Measurements from ENCODE around the gene KCNK7. TPM values are rescaled to one million over a fixed set of nuclear protein-coding genes. Genes with fewer than 3 reads are reported as not detected.
"Not testable (repeated sequence)": the region's sequence is repeated elsewhere in the genome, so short reads cannot be mapped to it uniquely, and the experiment has no call there.

KCNK7 gene
- polyA plus RNA-seq, 5 donors, result 0.18 to 0.85 (median 0.55) TPM

- peak; percentile 82 for DNase-seq
Observed at GRCh38 chr11:65574109-65574810, 21.3 kb downstream of the KCNK7 start.

DNA sequence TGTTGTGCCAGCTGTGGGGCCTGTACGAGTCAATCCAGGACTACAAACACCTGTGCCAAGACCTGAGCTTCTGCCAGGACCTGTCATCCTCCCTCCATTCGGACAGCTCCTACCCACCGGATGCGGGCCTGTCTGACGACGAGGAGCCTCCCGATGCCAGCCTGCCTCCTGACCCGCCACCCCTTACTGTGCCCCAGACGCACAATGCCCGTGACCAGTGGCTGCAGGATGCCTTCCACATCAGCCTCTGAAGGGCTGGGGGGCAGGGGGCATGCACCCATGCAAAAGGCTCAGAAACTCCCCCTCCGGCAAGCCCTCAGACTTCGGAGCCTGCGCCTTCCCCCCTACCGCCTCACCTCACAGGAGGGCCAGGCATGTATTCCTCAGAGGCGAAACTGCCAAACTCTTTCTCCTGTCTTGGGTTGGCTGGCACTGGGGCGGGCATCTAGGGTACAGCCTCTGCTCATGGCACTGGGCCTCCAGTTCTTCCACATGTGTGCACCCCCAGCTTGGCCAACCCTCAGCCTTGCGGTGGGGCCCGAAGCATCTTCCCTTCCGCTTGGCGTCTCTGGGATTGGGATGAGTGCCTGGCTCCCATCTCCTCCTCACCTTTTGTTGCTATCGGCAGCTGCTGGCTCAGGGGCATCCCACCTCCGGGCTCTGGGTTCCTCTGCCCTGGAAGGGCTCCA, 22.1 kb downstream of the KCNK7 start:
- no peak for DNase-seq

- DNase-seq, result peak; percentile 85 to 87
Observed at GRCh38 chr11:65572356-65573051, 23.1 kb downstream of the KCNK7 start, which contains the start of gene FAM89B. FAM89B (plus strand) TSS chr11:65572538; CDS start chr11:65572670, 132 bp downstream.

- no peak for DNase-seq
Observed at GRCh38 chr11:65571940-65572339, 23.7 kb downstream of the KCNK7 start.

DNA sequence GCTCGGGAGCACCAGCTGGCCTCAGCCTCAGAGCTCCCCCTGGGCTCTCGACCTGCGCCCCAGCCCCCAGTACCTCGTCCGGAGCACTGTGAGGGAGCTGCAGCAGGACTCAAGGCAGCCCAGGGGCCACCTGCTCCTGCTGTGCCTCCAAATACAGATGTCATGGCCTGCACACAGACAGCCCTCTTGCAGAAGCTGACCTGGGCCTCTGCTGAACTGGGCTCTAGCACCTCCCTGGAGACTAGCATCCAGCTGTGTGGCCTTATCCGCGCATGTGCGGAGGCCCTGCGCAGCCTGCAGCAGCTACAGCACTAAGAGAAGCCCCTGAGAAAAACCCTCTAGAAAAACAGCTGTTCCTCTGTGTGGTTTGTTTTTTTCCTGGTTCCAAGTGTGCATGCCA, 24.2 kb downstream of the KCNK7 start:
- DNase-seq, result no peak

DNA sequence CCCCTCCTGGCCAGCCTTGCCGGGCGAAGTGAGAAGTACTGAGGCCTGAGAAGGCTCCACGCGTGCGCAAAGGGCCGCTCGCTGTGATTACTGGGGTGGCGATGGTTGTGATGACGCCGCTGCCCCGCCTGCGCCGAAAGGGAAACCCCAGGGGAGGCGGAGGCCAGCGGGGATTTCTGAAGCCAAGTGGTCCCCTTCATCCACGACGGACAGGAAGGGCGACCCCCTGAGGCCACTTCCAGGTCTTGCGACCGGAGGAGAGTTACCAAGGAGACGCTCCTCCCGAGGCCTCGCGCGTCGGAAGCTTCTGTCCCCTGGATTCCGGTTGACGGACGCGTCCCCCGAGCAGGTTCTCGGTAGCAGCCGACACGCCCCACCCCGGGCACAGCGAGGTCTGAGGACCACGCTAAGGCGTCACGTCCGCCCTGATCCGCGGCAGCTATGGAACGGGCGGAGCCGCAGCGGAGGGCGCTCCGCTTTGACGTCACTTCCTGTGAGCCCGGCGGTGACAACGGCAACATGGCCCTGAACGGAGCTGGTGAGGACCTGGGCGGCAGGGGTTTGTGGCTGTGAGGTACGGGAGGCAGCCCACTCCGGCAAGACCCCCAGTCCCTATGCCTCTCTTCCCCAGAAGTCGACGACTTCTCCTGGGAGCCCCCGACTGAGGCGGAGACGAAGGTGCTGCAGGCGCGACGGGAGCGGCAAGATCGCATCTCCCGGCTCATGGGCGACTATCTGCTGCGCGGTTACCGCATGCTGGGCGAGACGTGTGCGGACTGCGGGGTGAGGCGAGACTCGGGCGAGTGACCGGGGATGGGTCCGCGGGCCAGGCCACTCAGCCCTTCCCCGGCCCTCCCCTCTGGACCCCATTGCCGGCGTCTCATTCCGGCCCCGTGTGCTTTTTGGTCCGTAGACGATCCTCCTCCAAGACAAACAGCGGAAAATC, 25.4 kb downstream of the KCNK7 start, which contains the start of gene ZNRD2:
Gene ZNRD2 (plus strand): TSS at position 505 of the 946 bp plus-strand sequence. CDS start 15 bp downstream, at position 520.
- DNase-seq, result peak; percentile 98 to 99

- DNase-seq, result no peak
Observed at GRCh38 chr11:65569164-65569972, 26.2 kb downstream of the KCNK7 start.

GRCh38 chr11:65565624-65566453, 29.8 kb downstream of the KCNK7 start:
- DNase-seq, result no peak

DNA sequence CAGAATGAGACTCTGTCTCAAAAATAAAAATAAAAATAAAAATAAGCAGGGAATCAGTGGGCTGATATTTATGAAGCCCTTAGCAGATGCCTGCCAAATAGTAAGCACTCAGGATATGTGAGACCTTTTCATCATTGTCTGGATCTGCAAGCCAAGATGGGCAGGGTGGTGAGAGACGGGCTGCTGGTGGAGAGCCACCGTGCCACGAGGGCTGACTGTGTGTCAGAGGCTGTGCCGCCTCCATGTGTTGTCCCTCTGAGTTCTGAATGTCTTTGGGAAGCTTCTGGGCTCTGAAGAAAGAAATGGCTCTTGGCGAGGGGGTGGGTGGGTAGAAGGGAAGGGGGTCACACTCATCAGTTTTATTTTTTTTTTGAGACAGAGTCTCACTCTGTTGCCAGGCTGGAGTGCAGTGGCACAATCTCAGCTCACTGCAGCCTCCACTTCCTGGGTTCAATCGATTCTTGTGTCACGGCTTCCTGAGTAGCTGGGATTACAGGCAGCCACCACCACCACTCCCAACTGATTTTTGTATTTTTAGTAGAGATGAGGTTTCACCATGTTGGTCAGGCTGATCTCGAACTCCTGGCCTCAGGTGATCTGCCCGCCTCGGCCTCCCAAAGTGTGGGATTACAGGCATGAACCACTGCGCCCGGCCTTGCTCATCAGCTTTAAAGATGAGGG, 30.6 kb downstream of the KCNK7 start:
- DNase-seq, result not testable (repeated sequence)

DNA sequence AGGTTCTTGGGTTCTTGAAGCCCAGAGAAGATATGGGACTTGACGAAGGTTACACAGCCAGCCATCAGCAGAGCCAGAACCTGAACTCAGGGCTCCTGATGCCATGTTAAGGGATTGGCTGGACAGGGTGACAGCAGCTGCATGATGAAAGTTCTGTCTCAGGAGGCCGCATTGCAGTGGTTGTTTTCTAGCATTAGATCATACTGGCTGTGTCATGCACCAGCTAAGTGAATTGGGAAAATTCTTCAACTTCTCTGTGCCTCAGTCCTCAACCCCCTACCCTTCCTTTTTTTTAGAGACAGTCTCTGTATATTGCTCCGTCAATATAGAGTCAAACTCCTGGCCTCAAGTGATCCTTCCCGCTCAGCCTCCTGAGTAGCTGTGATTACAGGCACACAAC, 32.0 kb downstream of the KCNK7 start:
- DNase-seq, result no peak

DNA sequence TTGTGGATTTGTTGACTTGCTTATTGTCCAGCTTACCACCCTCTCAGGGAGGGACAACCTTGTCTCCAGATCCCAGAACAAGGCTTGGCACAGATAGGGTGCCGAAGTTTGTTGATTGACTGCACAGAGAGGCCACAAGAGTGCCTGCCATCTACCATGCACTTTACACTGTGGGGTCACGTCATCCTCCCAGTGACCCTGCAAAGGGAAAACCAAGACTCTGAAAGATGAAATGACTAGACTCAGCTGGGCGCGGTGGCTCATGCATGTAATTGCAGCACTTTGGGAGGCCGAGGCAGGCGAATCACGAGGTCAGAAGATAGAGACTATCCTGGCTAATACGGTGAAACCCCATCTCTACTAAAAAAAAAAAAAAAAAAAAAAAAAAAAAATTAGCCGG, 32.8 kb downstream of the KCNK7 start:
- no peak for DNase-seq

DNA sequence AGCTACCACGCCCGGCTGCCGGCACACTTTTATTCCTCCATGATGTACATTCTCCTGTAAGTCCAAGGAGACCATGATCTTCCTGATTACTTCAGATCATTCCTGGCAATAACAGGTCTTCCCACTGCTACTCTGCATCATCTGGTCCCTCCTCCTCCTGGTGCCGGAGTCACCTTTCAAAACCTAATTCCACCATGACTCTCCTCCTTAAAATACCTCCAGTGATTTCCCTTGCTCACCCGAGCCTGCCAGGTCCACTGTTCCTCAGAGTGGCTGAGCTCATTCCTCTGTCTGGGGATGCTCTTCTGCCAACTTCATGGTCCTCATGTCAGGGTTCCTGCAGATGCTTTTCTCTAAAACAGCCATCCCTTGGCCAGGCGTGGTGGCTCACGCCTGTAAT, 33.6 kb downstream of the KCNK7 start:
- no peak for DNase-seq

GRCh38 chr11:65560555-65561418, 34.8 kb downstream of the KCNK7 start:
- no peak for DNase-seq

GRCh38 chr11:65559951-65560537, 35.6 kb downstream of the KCNK7 start:
- no peak for DNase-seq

- DNase-seq, result no peak
Observed at GRCh38 chr11:65559535-65559934, 36.1 kb downstream of the KCNK7 start.

DNA sequence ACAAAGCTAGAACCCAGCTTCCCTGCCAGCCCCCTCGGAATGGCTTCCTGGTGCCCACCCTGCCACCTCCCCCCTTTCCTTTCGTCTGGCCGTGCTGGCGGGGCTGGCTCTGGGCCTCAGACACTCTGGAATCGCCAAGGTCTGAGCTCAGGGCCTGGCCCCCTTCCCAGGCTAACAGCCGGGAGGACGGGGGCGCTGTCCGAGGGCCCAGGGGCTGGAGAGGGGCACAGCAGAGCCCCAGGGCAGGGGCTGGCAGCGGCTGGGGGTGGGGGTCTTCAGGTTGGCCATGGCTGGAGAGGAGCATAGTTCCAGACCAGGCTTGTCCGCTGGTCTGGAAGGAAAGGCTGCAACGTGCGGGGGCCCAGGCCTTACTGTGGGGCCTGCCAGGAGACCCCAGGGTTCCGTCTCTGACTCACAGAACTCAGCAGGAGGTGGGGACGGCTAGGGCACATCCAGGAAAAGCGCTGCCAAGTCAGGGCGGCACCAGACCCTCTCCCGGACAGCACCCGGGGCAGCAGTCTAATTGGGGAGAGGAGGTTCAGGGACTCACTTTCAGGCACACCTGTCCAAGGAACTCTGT, 36.6 kb downstream of the KCNK7 start:
- DNase-seq, result peak; percentile 76 to 82

Measured in right lung (tissue), 5 donors.